ENCODE measurements around the gene CSNK1G2.

The CSNK1G2 gene

GRCh38 chr19:1905863-1906375 is 35.1 kb upstream of the CSNK1G2 start:
- no peak for TF ChIP-seq CTCF (IDR thresholded peaks at IDR 0.05)

- TF ChIP-seq CTCF (IDR thresholded peaks at IDR 0.05) = no peak
Observed at GRCh38 chr19:1906985-1907562, 33.9 kb upstream of the CSNK1G2 start.

- no peak for TF ChIP-seq CTCF (IDR thresholded peaks at IDR 0.05)
Observed at GRCh38 chr19:1907563-1908363, 33.2 kb upstream of the CSNK1G2 start.

- TF ChIP-seq CTCF (IDR thresholded peaks at IDR 0.05) = no peak
Observed at GRCh38 chr19:1908364-1908678, 32.7 kb upstream of the CSNK1G2 start.

GRCh38 chr19:1909761-1910080 is 31.3 kb upstream of the CSNK1G2 start:
- TF ChIP-seq CTCF (IDR thresholded peaks at IDR 0.05) = no peak

- TF ChIP-seq CTCF (IDR thresholded peaks at IDR 0.05) = no peak
Observed at GRCh38 chr19:1910177-1910576, 30.8 kb upstream of the CSNK1G2 start.

GRCh38 chr19:1911098-1911497 is 29.9 kb upstream of the CSNK1G2 start:
- TF ChIP-seq CTCF (IDR thresholded peaks at IDR 0.05) = no peak

All from LNCAP (cell line).